ENCODE measurements around the gene RPS25. TPM values are rescaled to one million over a fixed set of nuclear protein-coding genes. Genes with fewer than 3 reads are reported as not detected.

RPS25 gene
- total and polyA plus RNA-seq, 9 of the 15 experiments (the other 6 are each of a cell fraction or from before 2014, with no cell fraction given) = 1,553 to 5,486 (median 2,471) TPM

DNA sequence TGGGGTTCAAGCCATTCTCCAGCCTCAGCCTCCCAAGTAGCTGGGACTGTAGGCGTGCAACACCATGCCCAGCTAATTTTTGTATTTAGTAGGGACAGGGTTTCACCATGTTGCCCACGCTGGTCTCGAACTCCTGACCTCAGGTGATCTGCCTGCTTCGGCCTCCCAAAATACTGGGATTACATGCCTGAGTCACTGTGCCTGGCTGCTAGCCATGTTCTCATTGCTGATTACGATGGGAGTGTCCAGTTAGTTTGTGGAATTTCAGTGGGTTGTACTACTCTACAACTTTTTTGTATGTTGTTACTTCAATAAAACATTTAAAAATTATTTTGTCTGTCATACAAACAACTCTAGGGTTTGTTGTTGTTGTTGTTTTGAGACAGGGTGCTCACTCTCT is 44.6 kb upstream of the RPS25 start (continued):
- TF ChIP-seq, protein P1, sequence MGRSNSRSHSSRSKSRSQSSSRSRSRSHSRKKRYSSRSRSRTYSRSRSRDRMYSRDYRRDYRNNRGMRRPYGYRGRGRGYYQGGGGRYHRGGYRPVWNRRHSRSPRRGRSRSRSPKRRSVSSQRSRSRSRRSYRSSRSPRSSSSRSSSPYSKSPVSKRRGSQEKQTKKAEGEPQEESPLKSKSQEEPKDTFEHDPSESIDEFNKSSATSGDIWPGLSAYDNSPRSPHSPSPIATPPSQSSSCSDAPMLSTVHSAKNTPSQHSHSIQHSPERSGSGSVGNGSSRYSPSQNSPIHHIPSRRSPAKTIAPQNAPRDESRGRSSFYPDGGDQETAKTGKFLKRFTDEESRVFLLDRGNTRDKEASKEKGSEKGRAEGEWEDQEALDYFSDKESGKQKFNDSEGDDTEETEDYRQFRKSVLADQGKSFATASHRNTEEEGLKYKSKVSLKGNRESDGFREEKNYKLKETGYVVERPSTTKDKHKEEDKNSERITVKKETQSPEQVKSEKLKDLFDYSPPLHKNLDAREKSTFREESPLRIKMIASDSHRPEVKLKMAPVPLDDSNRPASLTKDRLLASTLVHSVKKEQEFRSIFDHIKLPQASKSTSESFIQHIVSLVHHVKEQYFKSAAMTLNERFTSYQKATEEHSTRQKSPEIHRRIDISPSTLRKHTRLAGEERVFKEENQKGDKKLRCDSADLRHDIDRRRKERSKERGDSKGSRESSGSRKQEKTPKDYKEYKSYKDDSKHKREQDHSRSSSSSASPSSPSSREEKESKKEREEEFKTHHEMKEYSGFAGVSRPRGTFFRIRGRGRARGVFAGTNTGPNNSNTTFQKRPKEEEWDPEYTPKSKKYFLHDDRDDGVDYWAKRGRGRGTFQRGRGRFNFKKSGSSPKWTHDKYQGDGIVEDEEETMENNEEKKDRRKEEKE (IDR thresholded peaks at IDR 0.05; ENCODE audit: borderline replicate concordance in 1 of 2, control insufficient read depth in 1 of 2, low read depth in 2 of 2, low read length in 1 of 2) = no peak
- TF ChIP-seq, protein P2, sequence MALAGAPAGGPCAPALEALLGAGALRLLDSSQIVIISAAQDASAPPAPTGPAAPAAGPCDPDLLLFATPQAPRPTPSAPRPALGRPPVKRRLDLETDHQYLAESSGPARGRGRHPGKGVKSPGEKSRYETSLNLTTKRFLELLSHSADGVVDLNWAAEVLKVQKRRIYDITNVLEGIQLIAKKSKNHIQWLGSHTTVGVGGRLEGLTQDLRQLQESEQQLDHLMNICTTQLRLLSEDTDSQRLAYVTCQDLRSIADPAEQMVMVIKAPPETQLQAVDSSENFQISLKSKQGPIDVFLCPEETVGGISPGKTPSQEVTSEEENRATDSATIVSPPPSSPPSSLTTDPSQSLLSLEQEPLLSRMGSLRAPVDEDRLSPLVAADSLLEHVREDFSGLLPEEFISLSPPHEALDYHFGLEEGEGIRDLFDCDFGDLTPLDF (CRISPR knock-in tag; IDR thresholded peaks at IDR 0.05) = no peak
- no peak for TF ChIP-seq MECOM (CRISPR knock-in tag; IDR thresholded peaks at IDR 0.05)

DNA sequence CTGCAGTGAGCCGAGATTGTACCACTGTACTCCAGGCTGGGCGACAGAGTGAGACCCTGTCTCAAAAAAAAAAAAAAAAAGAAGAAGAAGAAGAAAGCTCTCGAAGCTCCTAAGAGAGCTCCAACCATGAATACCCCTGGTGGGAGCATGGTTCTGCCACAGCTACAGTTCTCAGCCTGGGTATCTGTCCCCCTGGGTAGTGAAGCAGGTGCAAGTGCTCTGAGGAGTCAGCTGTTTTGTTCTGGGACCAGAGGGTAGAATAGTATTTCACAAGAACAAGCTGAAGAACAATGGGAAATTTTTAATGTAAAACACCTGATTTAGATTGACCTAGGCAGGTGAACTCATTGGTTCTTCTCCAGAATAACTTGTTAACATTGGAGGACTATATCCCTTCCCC is 43.1 kb upstream of the RPS25 start:
- no peaks in the 10 kb centered on the region for H3K9me3 ChIP-seq (replicated peaks; ENCODE audit: control insufficient read depth, insufficient read depth, low read depth, low read length)
- POLR2A ChIA-PET = interaction anchor here (0.7 to 1.1 kb wide), 2 partner anchors 18 to 34 kb away, joined by 3 read pairs; a partner anchor contains a TSS
- CTCF ChIA-PET (ENCODE audit: low intra/inter-chr PET ratio) = interaction anchor here (1.1 kb wide), 1 partner anchor 26 kb away, joined by 3 read pairs; no protein-coding TSS in a partner anchor
- TF ChIP-seq ZSCAN32 (CRISPR knock-in tag; IDR thresholded peaks at IDR 0.05) (no peak), ZNF23 (CRISPR knock-in tag; IDR thresholded peaks at IDR 0.05) (no peak), MYNN (IDR thresholded peaks at IDR 0.05) (no peak), MYNN (CRISPR knock-in tag; IDR thresholded peaks at IDR 0.05) (no peak), ELF1 (tag; IDR thresholded peaks at IDR 0.05) (no peak), CHD2 (IDR thresholded peaks at IDR 0.05; ENCODE audit: low read depth, low read length) (no peak), ATF7 (IDR thresholded peaks at IDR 0.05) (no peak), RFX5 (IDR thresholded peaks at IDR 0.05; ENCODE audit: low read depth, low read length) (no peak), ZFPM2 (CRISPR knock-in tag; IDR thresholded peaks at IDR 0.05) (no peak), EGR1 (conservative IDR thresholded peaks at IDR 0.05) (no peak), GTF2E2 (tag; IDR thresholded peaks at IDR 0.05) (no peak)
- TF ChIP-seq, protein P3, sequence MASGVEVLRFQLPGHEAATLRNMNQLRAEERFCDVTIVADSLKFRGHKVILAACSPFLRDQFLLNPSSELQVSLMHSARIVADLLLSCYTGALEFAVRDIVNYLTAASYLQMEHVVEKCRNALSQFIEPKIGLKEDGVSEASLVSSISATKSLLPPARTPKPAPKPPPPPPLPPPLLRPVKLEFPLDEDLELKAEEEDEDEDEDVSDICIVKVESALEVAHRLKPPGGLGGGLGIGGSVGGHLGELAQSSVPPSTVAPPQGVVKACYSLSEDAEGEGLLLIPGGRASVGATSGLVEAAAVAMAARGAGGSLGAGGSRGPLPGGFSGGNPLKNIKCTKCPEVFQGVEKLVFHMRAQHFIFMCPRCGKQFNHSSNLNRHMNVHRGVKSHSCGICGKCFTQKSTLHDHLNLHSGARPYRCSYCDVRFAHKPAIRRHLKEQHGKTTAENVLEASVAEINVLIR (CRISPR knock-in tag; IDR thresholded peaks at IDR 0.05) = no peak

More for the DNA sequence above, 43.1 kb upstream of the RPS25 start:
- DNase-seq (ENCODE audit: extremely low read depth in 1 of 4, low spot score in 3 of 4) = no peak
- no peaks in the 10 kb centered on the region for H3K27me3 ChIP-seq (ENCODE audit: control insufficient read depth in 2 of 2, insufficient read depth in 2 of 2, low read length in 2 of 2)
- H3K4me1 ChIP-seq (replicated peaks in 1 of 2; ENCODE audit: control insufficient read depth in 2 of 2, insufficient read depth in 2 of 2, low read length in 2 of 2) = peaks cover 24 to 26% of the 10 kb centered on the region in 2 experiments
- no peak overlapping the region for H3K9ac ChIP-seq (ENCODE audit: insufficient read depth in 1 of 2, low read depth in 2 of 2, low read length in 2 of 2)
- peaks cover 17% of the 10 kb centered on the region for H3K36me3 ChIP-seq (ENCODE audit: control insufficient read depth, insufficient read depth, low read length)
- H3K4me2 ChIP-seq (ENCODE audit: insufficient read depth, low read length) = no peak overlapping the region
- no peak for ATAC-seq
- no peak overlapping the region for H3K27ac ChIP-seq (ENCODE audit: extremely low read depth, low read depth, low read length)
- WGBS (ENCODE audit: insufficient coverage, low coverage, missing lambda C conversion rate) = no CpG with 5 or more reads among the region's 3 CpGs
- no peaks in the 10 kb centered on the region for H4K20me1 ChIP-seq (replicated peaks; ENCODE audit: control insufficient read depth, insufficient read depth, low read length)
- in situ Hi-C loops (cut with MboI) = no loop called here
- BruUV-seq (replicated peaks) = no TSS peak
- intact Hi-C loops (cut with micrococcal nuclease) = no loop called here
- H3K9me1 ChIP-seq (ENCODE audit: control insufficient read depth, insufficient read depth, low read length) = no peaks in the 10 kb centered on the region
- no peak overlapping the region for H2AFZ ChIP-seq (ENCODE audit: low read depth, low read length)
- H3K4me3 ChIP-seq = no peak overlapping the region
- FAIRE-seq = no peak
- H3K79me2 ChIP-seq (ENCODE audit: control insufficient read depth, insufficient read depth, low read length) = peaks cover 43% of the 10 kb centered on the region

All from K562 (cell line).